HCT116 (cell line): ENCODE results near the gene AMMECR1. TPM values are rescaled to one million over a fixed set of nuclear protein-coding genes. Genes with fewer than 3 reads are reported as not detected.

Experiments
- ATAC-seq: fragments of 200-7000 bp; cut with Tn5 transposase; 2 replicates; pipeline ENCODE4 v1.9.1; 2020; ENCODE audit warnings: mild to moderate bottlenecking, moderate library complexity
- BruUV-seq: library from RNA; stranded (reverse); fragments of 400-500 nt; replicated peaks from 2 replicates; lab custom pipeline; 2021; lab: Mats Ljungman, UMichigan
- CTCF ChIA-PET: fragments of 300-600 bp; sonication (Branson Sonifier 250); formaldehyde crosslinking; loops from one replicate; lab custom pipeline; 2021; ENCODE audit warnings: antibody characterized with exemption; lab: Charles Lee
- POLR2A ChIA-PET: fragments of 300-600, 350-600 bp; sonication (Branson Sonifier 250); formaldehyde crosslinking; loops from one replicate; lab custom pipeline; 2021; ENCODE audit warnings: antibody characterized with exemption; lab: Charles Lee
- RAD21 ChIA-PET, 2 experiments: fragments of 300-600 bp; sonication (Branson Sonifier 250); formaldehyde crosslinking; loops; one replicate each; lab custom pipeline; 2023; ENCODE audit warnings: low total read pairs in 2 of 2; ENCODE audit not compliant: uncharacterized antibody in 2 of 2, unreplicated experiment in 2 of 2, low non-redundant PET in 1 of 2; lab: Charles Lee
- DNase-seq: peaks from one replicate; pipeline ENCODE4 v3.0.0-alpha.2; 2010; ENCODE audit warnings: low read depth, low spot score
- H2AFZ ChIP-seq: fragments of 200-600 bp; shearing (Covaris generic), sonication (generic); 2 replicates; pipeline ENCODE4 v1.6.1; 2017; ENCODE audit warnings: low read depth, mixed run types, mixed read lengths, antibody characterized with exemption, low read length; ENCODE audit not compliant: poor library complexity, severe bottlenecking
- H3K27ac ChIP-seq: 2 replicates; pipeline ENCODE4 v1.5.1; 2012; ENCODE audit warnings: low read depth, low read length
- H3K27me3 ChIP-seq: fragments of 200-600 bp; sonication (generic); 2 replicates; pipeline ENCODE4 v1.6.1; 2016; ENCODE audit warnings: mixed run types, low read length, mixed read lengths; ENCODE audit not compliant: insufficient read depth
- H3K36me3 ChIP-seq, 2 experiments: fragments of 200-500 bp in 1 of 2; fragments of 200-600 bp in 1 of 2; sonication (Bioruptor generic) in 1 of 2; sonication (generic) in 1 of 2; 2 replicates each; pipeline versions ENCODE4 v1.5.1 to v1.6.1; 2014 to 2016; ENCODE audit warnings: low read length in 2 of 2, inconsistent platforms in 1 of 2, mixed read lengths in 1 of 2, mixed run types in 1 of 2; ENCODE audit not compliant: insufficient read depth in 2 of 2, control insufficient read depth in 1 of 2
- H3K4me1 ChIP-seq, 2 experiments: fragments of 200-600 bp in 1 of 2; sonication (generic) in 1 of 2; 2 replicates each; pipeline versions ENCODE4 v1.5.1 to v1.6.1; 2012 to 2017; ENCODE audit warnings: low read length in 2 of 2, inconsistent platforms in 1 of 2, mild to moderate bottlenecking in 1 of 2, mixed read lengths in 1 of 2, mixed run types in 1 of 2, moderate library complexity in 1 of 2; ENCODE audit not compliant: insufficient read depth in 2 of 2, control insufficient read depth in 1 of 2
- H3K4me2 ChIP-seq: fragments of 200-600 bp; sonication (generic); 2 replicates; pipeline ENCODE4 v1.6.1; 2017; ENCODE audit warnings: mixed run types, low read length, mixed read lengths
- H3K4me3 ChIP-seq, 2 experiments: fragments of 200-600 bp in 1 of 2; sonication (generic) in 1 of 2; replicated peaks in 1 of 2; 2 replicates each; pipeline ENCODE4 v1.5.1; 2011 to 2016; ENCODE audit warnings: low read length in 2 of 2, control low read depth in 1 of 2, low read depth in 1 of 2, mild to moderate bottlenecking in 1 of 2, mixed read lengths in 1 of 2, mixed run types in 1 of 2
- H3K79me2 ChIP-seq: fragments of 200-600 bp; sonication (generic); 2 replicates; pipeline ENCODE4 v1.6.1; 2017; ENCODE audit warnings: mild to moderate bottlenecking, mixed run types, low read length, moderate library complexity, mixed read lengths; ENCODE audit not compliant: insufficient read depth
- H3K9ac ChIP-seq: fragments of 200-600 bp; sonication (generic); 2 replicates; pipeline ENCODE4 v1.6.1; 2016; ENCODE audit warnings: low read length, mixed read lengths
- H3K9me2 ChIP-seq: fragments of 200-600 bp; sonication (generic), shearing (Covaris generic); 2 replicates; pipeline ENCODE4 v1.6.1; 2017; ENCODE audit warnings: mixed run types, mild to moderate bottlenecking, moderate library complexity; ENCODE audit not compliant: insufficient read depth
- H3K9me3 ChIP-seq, 2 experiments: fragments of 200-500 bp in 1 of 2; fragments of 200-600 bp in 1 of 2; sonication (Bioruptor generic) in 1 of 2; sonication (generic) in 1 of 2; 2 replicates each; pipeline ENCODE4 v1.6.1; 2014 to 2017; ENCODE audit warnings: low read length in 2 of 2, mixed read lengths in 2 of 2, inconsistent platforms in 1 of 2, low read depth in 1 of 2, mild to moderate bottlenecking in 1 of 2, mixed run types in 1 of 2, moderate library complexity in 1 of 2; ENCODE audit not compliant: control insufficient read depth in 1 of 2, insufficient read depth in 1 of 2
- H4K20me1 ChIP-seq: fragments of 200-600 bp; sonication (generic), shearing (Covaris generic); 2 replicates; pipeline ENCODE4 v1.6.1; 2017; ENCODE audit warnings: mixed run types, mild to moderate bottlenecking, moderate library complexity; ENCODE audit not compliant: insufficient read depth
- CBX3 ChIP-seq: IDR thresholded peaks from 2 replicates; pipeline ENCODE4 v1.6.1; 2012; ENCODE audit warnings: low read depth
- CEBPB ChIP-seq: IDR thresholded peaks from 2 replicates; pipeline ENCODE4 v1.6.1; 2012; ENCODE audit warnings: low read depth
- EGR1 ChIP-seq: IDR thresholded peaks from 2 replicates; pipeline ENCODE4 v1.6.1; 2012; ENCODE audit warnings: low read depth
- ELF1 ChIP-seq: IDR thresholded peaks from 2 replicates; pipeline ENCODE4 v1.6.1; 2012; ENCODE audit warnings: low read depth, borderline replicate concordance
- EZH2 ChIP-seq: fragments of 200-600 bp; sonication (generic); IDR thresholded peaks from 2 replicates; pipeline ENCODE4 v1.6.1; 2017; ENCODE audit warnings: antibody characterized with exemption, mixed run types
- FOSL1 ChIP-seq: IDR thresholded peaks from 2 replicates; pipeline ENCODE4 v1.6.1; 2012; ENCODE audit warnings: low read depth
- JUND ChIP-seq: IDR thresholded peaks from 2 replicates; pipeline ENCODE4 v1.6.1; 2012
- POLR2AphosphoS5 ChIP-seq: IDR thresholded peaks from 2 replicates; pipeline ENCODE4 v1.6.1; 2011; ENCODE audit warnings: mild to moderate bottlenecking, low read depth, low read length, moderate library complexity
- SIN3A ChIP-seq: IDR thresholded peaks from 2 replicates; pipeline ENCODE4 v1.6.1; 2012; ENCODE audit warnings: low read depth
- ZFX ChIP-seq: fragments of 450-650 bp; IDR thresholded peaks from 2 replicates; pipeline ENCODE4 v1.6.1; 2017
- ZNF274 ChIP-seq: fragments of 200-500 bp; sonication (Bioruptor generic); IDR thresholded peaks from 2 replicates; pipeline ENCODE4 v1.6.1; 2014; ENCODE audit warnings: mild to moderate bottlenecking, low read depth, low read length, inconsistent platforms
- intact Hi-C: fragments of 100-400 bp; cut with micrococcal nuclease; formaldehyde crosslinking; loops from 2 replicates; pipeline ENCODE4 v1.10.0; 2022
- total RNA-seq: library from RNA; stranded (reverse); gene quantifications from one replicate; pipeline ENCODE4 v1.2.1, GENCODE V29; 2021; ENCODE audit not compliant: unreplicated experiment
- TF ChIP-seq, protein P1 (sequence below): IDR thresholded peaks from 2 replicates; pipeline ENCODE4 v1.6.1; 2012
- TF ChIP-seq, protein P2 (sequence below): IDR thresholded peaks from 2 replicates; pipeline ENCODE4 v1.6.1; 2012
- TF ChIP-seq, protein P3 (sequence below): IDR thresholded peaks from 2 replicates; pipeline ENCODE4 v1.6.1; 2012; ENCODE audit warnings: low read depth
- TF ChIP-seq, protein P4 (sequence below): IDR thresholded peaks from 2 replicates; pipeline ENCODE4 v1.6.1; 2011; ENCODE audit warnings: mild to moderate bottlenecking, low read length, moderate library complexity; ENCODE audit not compliant: insufficient replicate concordance; ENCODE audit errors: extremely low read depth

Gene AMMECR1
- total RNA-seq, 1 experiment from 2014 or later, result 9.2 TPM

- TF ChIP-seq EZH2 (no peak), POLR2AphosphoS5 (no peak), ZNF274 (no peak), CBX3 (no peak), EGR1 (no peak), ELF1 (no peak), JUND (no peak), FOSL1 (no peak), ZFX (no peak)
- TF ChIP-seq, protein P1, sequence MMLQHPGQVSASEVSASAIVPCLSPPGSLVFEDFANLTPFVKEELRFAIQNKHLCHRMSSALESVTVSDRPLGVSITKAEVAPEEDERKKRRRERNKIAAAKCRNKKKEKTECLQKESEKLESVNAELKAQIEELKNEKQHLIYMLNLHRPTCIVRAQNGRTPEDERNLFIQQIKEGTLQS, result no peak
- TF ChIP-seq, protein P2, sequence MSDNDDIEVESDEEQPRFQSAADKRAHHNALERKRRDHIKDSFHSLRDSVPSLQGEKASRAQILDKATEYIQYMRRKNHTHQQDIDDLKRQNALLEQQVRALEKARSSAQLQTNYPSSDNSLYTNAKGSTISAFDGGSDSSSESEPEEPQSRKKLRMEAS, result no peak
- TF ChIP-seq, protein P3, sequence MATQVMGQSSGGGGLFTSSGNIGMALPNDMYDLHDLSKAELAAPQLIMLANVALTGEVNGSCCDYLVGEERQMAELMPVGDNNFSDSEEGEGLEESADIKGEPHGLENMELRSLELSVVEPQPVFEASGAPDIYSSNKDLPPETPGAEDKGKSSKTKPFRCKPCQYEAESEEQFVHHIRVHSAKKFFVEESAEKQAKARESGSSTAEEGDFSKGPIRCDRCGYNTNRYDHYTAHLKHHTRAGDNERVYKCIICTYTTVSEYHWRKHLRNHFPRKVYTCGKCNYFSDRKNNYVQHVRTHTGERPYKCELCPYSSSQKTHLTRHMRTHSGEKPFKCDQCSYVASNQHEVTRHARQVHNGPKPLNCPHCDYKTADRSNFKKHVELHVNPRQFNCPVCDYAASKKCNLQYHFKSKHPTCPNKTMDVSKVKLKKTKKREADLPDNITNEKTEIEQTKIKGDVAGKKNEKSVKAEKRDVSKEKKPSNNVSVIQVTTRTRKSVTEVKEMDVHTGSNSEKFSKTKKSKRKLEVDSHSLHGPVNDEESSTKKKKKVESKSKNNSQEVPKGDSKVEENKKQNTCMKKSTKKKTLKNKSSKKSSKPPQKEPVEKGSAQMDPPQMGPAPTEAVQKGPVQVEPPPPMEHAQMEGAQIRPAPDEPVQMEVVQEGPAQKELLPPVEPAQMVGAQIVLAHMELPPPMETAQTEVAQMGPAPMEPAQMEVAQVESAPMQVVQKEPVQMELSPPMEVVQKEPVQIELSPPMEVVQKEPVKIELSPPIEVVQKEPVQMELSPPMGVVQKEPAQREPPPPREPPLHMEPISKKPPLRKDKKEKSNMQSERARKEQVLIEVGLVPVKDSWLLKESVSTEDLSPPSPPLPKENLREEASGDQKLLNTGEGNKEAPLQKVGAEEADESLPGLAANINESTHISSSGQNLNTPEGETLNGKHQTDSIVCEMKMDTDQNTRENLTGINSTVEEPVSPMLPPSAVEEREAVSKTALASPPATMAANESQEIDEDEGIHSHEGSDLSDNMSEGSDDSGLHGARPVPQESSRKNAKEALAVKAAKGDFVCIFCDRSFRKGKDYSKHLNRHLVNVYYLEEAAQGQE, result no peak
Observed at GRCh38 chrX:110153244-110153643, 164.6 kb downstream of the AMMECR1 start (continued).

- DNase-seq (peak; percentile 8), ATAC-seq (peak; percentile 78)
- H2AFZ ChIP-seq, result no peak overlapping the region
- CTCF ChIA-PET, result interaction anchor here (0.6 to 3.4 kb wide), 17 partner anchors 9 to 435 kb away, joined by 3 to 26 read pairs (median 3); no protein-coding TSS in a partner anchor
- no peak overlapping the region for H3K4me2 ChIP-seq
- H3K9me2 ChIP-seq, result no peaks in the 10 kb centered on the region
- POLR2A ChIA-PET, result no interaction called here
- H4K20me1 ChIP-seq, result no peaks in the 10 kb centered on the region
- intact Hi-C loops, result loop anchor here (2.0 kb wide), 1 partner anchor 236 kb away; no protein-coding TSS in a partner anchor
- H3K4me1 ChIP-seq, result no peaks in the 10 kb centered on the region
- no peaks in the 10 kb centered on the region for H3K27me3 ChIP-seq
- no peaks in the 10 kb centered on the region for H3K79me2 ChIP-seq
- H3K27ac ChIP-seq, result no peak overlapping the region
- H3K9me3 ChIP-seq, result no peaks in the 10 kb centered on the region
- H3K9ac ChIP-seq, result no peak overlapping the region
- no peak overlapping the region for H3K4me3 ChIP-seq
- H3K36me3 ChIP-seq, result no peaks in the 10 kb centered on the region
- BruUV-seq, result no TSS peak
- RAD21 ChIA-PET, result no interaction called here
- TF ChIP-seq, protein P4, sequence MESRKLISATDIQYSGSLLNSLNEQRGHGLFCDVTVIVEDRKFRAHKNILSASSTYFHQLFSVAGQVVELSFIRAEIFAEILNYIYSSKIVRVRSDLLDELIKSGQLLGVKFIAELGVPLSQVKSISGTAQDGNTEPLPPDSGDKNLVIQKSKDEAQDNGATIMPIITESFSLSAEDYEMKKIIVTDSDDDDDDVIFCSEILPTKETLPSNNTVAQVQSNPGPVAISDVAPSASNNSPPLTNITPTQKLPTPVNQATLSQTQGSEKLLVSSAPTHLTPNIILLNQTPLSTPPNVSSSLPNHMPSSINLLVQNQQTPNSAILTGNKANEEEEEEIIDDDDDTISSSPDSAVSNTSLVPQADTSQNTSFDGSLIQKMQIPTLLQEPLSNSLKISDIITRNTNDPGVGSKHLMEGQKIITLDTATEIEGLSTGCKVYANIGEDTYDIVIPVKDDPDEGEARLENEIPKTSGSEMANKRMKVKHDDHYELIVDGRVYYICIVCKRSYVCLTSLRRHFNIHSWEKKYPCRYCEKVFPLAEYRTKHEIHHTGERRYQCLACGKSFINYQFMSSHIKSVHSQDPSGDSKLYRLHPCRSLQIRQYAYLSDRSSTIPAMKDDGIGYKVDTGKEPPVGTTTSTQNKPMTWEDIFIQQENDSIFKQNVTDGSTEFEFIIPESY, result no peak
- no peak for TF ChIP-seq FOSL1
- TF ChIP-seq CEBPB, result no peak
- TF ChIP-seq SIN3A, result no peak
- TF ChIP-seq, protein P3, result no peak
- TF ChIP-seq, protein P2, result no peak
- no peak for TF ChIP-seq ZFX
- no peak for TF ChIP-seq POLR2AphosphoS5
Observed at GRCh38 chrX:110146521-110146920, 171.4 kb downstream of the AMMECR1 start.
